Heart left ventricle (tissue), 16 donors: Measurements from ENCODE around the gene TMPRSS4. TPM values are rescaled to one million over a fixed set of nuclear protein-coding genes. Genes with fewer than 3 reads are reported as not detected.

ENCODE experiments used
- ATAC-seq, 4 donors: fragments of 200-7000 bp; cut with Tn5 transposase; one replicate each; pipeline ENCODE4 v1.9.1; 2020 to 2022; ENCODE audit warnings: moderate library complexity in 4 of 4, mild to moderate bottlenecking in 3 of 4, moderate number of reproducible peaks in 1 of 4
- DNase-seq, 5 donors: peaks; one replicate each; pipeline ENCODE4 v3.0.0-alpha.2; 2020
- H3K27ac ChIP-seq, 12 donors: fragments of 200-600 bp; sonication (generic) in 4 of 12; one replicate each; pipeline versions ENCODE4 v1.5.0 to v1.8.0; 2016 to 2022; ENCODE audit warnings: mild to moderate bottlenecking in 2 of 12
- H3K27me3 ChIP-seq, 9 donors: fragments of 200-600 bp; sonication (generic) in 2 of 9; one replicate each; pipeline versions ENCODE4 v1.5.1 to v1.8.0; 2016 to 2022; ENCODE audit warnings: mild to moderate bottlenecking in 3 of 9
- H3K36me3 ChIP-seq, 9 donors: fragments of 200-600 bp; sonication (generic) in 2 of 9; one replicate each; pipeline versions ENCODE4 v1.5.0 to v1.8.0; 2018 to 2022; ENCODE audit warnings: mild to moderate bottlenecking in 2 of 9
- H3K4me1 ChIP-seq, 12 donors: fragments of 200-600 bp; sonication (generic) in 4 of 12; one replicate each; pipeline versions ENCODE4 v1.5.0 to v1.8.0; 2016 to 2022; ENCODE audit warnings: mild to moderate bottlenecking in 3 of 12
- H3K4me3 ChIP-seq, 12 donors: fragments of 200-600 bp; sonication (generic) in 4 of 12; one replicate each; pipeline versions ENCODE4 v1.5.0 to v1.8.0; 2017 to 2022; ENCODE audit warnings: mild to moderate bottlenecking in 9 of 12, moderate library complexity in 4 of 12
- H3K9me3 ChIP-seq, 12 donors: fragments of 200-600 bp; sonication (generic) in 4 of 12; one replicate each; pipeline versions ENCODE4 v1.5.0 to v1.8.0; 2016 to 2022; ENCODE audit warnings: mild to moderate bottlenecking in 1 of 12
- POLR2A ChIP-seq, 2 donors: fragments of 450-650 bp; IDR thresholded peaks; one replicate each; pipeline ENCODE4 v1.6.1; 2017; ENCODE audit warnings: antibody characterized with exemption in 2 of 2, mild to moderate bottlenecking in 2 of 2, moderate library complexity in 2 of 2
- WGBS, 4 donors: extraction: QIAGEN DNeasy Blood & Tissue Kit in 2 of 4; methylation state at CpG; one replicate each; pipeline versions ENCODE4 v1.1.5 to v1.1.7; 2013 to 2018; 5-methylcytosine and 5-hydroxymethylcytosine counted together
- intact Hi-C, 10 donors: fragments of 100-400 bp; cut with DNase I; formaldehyde crosslinking; loops; one replicate each; pipeline versions ENCODE4 v1.11.1 to v1.14.2; 2022
- polyA plus RNA-seq, 2 donors: library from polyadenylated mRNA; stranded (reverse); fragments of 200-250 nt; gene quantifications; one replicate each; pipeline ENCODE4 v1.2.3, GENCODE V29; 2013
- total RNA-seq, 9 donors: library from RNA; depleted of rRNA in 2 of 9; stranded (reverse); fragments of >200 nt in 2 of 9; fragmentation: NEBNext Ultra II Directional in 3 of 9; extraction: Animal tissue kit (Norgen Biotek cat#: 25700) in 3 of 9; gene quantifications; one replicate each; pipeline versions ENCODE4 v1.1.0 to v1.2.4, GENCODE V29; 2016 to 2023
- TF ChIP-seq, protein P1 (sequence below), 12 donors: fragments of 200-600 bp; sonication (generic) in 4 of 12; IDR thresholded peaks; one replicate each; pipeline versions ENCODE4 v1.5.0 to v1.8.0; 2018 to 2022; ENCODE audit warnings: antibody characterized with exemption in 12 of 12, mild to moderate bottlenecking in 5 of 12
- donor health status: ischemic (EF 13 %, LVEDD 7.1; RV severe dilation, severe dysfunction).
- donor health status: healthy with polysubstance abuse.
- donor health status: DM: no; HTN: yes; CAD: no.
- donor health status: DM: no; HTN: no; CAD: no.
- donor health status: ischemic (EF 25% LVEDD 6.9; RV normal size, moderate dysfunction).
- donor health status: ischemic (EF 25% LVEDD 5.7; RV mildly dilated, moderate dysfunction).
- donor health status: healthy.
- donor health status: DM: yes; HTN: yes; CAD: no.
- donor health status: ischemic (EF 35%, LVEDD 5.7; RV mildly dilated, moderate dysfunction).
- donor health status: nonischemic (EF 11% LVEDD 7.7; RV severe dilation, severe dysfunction).
- donor health status: DM: yes; HTN: yes; CAD: no.
- donor health status: PGD.
- donor health status: ischemic (EF 29% LVEDD 5.4; RV normal size, mild dysfunction).
- donor health status: nonischemic (EF 23%, LVEDD 6.1; RV moderate dilation, normal function).

Gene TMPRSS4
- total and polyA plus RNA-seq, 11 donors, result 0.13 to 0.39 (median 0.29) TPM; not detected in 7

DNA sequence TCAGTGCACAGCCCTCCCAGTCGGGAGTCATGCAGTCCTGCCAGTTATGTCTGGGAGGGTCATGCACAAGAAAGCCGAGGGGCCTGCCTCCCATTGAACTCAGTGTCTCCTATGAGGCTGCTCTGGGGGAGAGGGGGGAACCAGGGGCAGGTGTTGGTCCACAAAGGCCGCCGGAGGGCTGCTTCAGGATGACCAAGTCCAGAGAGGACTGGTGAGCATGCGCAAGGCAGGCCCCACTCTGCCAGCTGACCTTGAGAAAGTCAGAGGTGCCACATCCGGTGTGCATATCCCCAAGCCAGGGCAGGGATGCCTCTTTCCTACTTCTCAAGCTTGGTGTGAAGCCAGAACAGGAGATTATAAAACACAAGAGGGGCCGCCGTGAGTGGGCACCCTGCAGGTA, 71.4 kb downstream of the TMPRSS4 start:
- H3K27me3 ChIP-seq, result peaks cover 0 to 16% (median 0%) of the 10 kb centered on the region in 9 donors
- 58 to 83% (median 77%) methylated on average over 5 to 8 of the region's 8 CpGs for WGBS, 4 donors
- H3K36me3 ChIP-seq, result no peaks in the 10 kb centered on the region
- intact Hi-C loops, result loop anchor here in 8 of 10 donors (5.0 to 10.0 kb wide), 7 partner anchors 83 to 339 kb away; partner anchors contain the start of gene UBE4A (in 5 of the 8)
- peaks cover 0 to 63% (median 23%) of the 10 kb centered on the region in 12 donors for H3K4me1 ChIP-seq
- TF ChIP-seq, protein P1, sequence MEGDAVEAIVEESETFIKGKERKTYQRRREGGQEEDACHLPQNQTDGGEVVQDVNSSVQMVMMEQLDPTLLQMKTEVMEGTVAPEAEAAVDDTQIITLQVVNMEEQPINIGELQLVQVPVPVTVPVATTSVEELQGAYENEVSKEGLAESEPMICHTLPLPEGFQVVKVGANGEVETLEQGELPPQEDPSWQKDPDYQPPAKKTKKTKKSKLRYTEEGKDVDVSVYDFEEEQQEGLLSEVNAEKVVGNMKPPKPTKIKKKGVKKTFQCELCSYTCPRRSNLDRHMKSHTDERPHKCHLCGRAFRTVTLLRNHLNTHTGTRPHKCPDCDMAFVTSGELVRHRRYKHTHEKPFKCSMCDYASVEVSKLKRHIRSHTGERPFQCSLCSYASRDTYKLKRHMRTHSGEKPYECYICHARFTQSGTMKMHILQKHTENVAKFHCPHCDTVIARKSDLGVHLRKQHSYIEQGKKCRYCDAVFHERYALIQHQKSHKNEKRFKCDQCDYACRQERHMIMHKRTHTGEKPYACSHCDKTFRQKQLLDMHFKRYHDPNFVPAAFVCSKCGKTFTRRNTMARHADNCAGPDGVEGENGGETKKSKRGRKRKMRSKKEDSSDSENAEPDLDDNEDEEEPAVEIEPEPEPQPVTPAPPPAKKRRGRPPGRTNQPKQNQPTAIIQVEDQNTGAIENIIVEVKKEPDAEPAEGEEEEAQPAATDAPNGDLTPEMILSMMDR (IDR thresholded peaks at IDR 0.05), result no peak
- TF ChIP-seq POLR2A (IDR thresholded peaks at IDR 0.05), result no peak
- ATAC-seq (no peak), DNase-seq (no peak)
- peak overlapping the region in 8 of 12 donors; percentile 10 to 80 (median 55) for H3K27ac ChIP-seq
- peak overlapping the region in 1 of 12 donors; percentile 24 for H3K4me3 ChIP-seq
- H3K9me3 ChIP-seq, result no peaks in the 10 kb centered on the region

GRCh38 chr11:118148856-118149255, 72.0 kb downstream of the TMPRSS4 start:
- peak overlapping the region in 1 of 12 donors; percentile 24 for H3K4me3 ChIP-seq
- no peak for TF ChIP-seq POLR2A (IDR thresholded peaks at IDR 0.05)
- TF ChIP-seq, protein P1 (IDR thresholded peaks at IDR 0.05), result no peak
- H3K27me3 ChIP-seq, result peaks cover 0 to 22% (median 0%) of the 10 kb centered on the region in 9 donors
- peak overlapping the region in 6 of 12 donors; percentile 41 to 80 (median 68) for H3K27ac ChIP-seq
- ATAC-seq (no peak), DNase-seq (no peak)
- intact Hi-C loops, result loop anchor here in 8 of 10 donors (5.0 to 10.0 kb wide), 7 partner anchors 84 to 338 kb away; partner anchors contain the start of gene UBE4A (in 5 of the 8)
- WGBS, 4 donors, result 67 to 84% (median 71%) methylated on average over 2 of the region's 2 CpGs
- H3K4me1 ChIP-seq, result peaks cover 0 to 60% (median 24%) of the 10 kb centered on the region in 12 donors
- H3K9me3 ChIP-seq, result no peaks in the 10 kb centered on the region
- no peaks in the 10 kb centered on the region for H3K36me3 ChIP-seq

GRCh38 chr11:118149493-118149892, 72.6 kb downstream of the TMPRSS4 start:
- Histone ChIP-seq H3K36me3 (no peaks in the 10 kb centered on the region), H3K27me3 (peaks cover 0 to 28% (median 4%) of the 10 kb centered on the region in 9 donors), H3K4me3 (peak overlapping the region in 2 of 12 donors; percentile 9 to 72), H3K9me3 (no peaks in the 10 kb centered on the region), H3K27ac (peak overlapping the region in 4 of 12 donors; percentile 52 to 80 (median 69)), H3K4me1 (peaks cover 0 to 54% (median 20%) of the 10 kb centered on the region in 12 donors)
- TF ChIP-seq POLR2A (IDR thresholded peaks at IDR 0.05), result no peak
- TF ChIP-seq, protein P1 (IDR thresholded peaks at IDR 0.05), result no peak
- intact Hi-C loops, result loop anchor here in 8 of 10 donors (5.0 to 10.0 kb wide), 7 partner anchors 85 to 338 kb away; partner anchors contain the start of gene UBE4A (in 5 of the 8)
- WGBS, 4 donors, result 50 to 87% (median 83%) methylated on average over 1 of the region's 1 CpG; no CpG with 5 or more reads in 1 of the 4 donors
- DNase-seq (no peak), ATAC-seq (no peak)

- whole genome bisulfite sequencing, 4 donors, result 54 to 65% (median 58%) methylated on average over 5 of the region's 5 CpGs
- DNase-seq, result no peak
- no peak for TF ChIP-seq POLR2A (IDR thresholded peaks at IDR 0.05)
- TF ChIP-seq, protein P1 (IDR thresholded peaks at IDR 0.05), result no peak
- ATAC-seq, result no peak
- Histone ChIP-seq H3K36me3 (no peaks in the 10 kb centered on the region), H3K4me3 (peak overlapping the region in 8 of 12 donors; percentile 52 to 72 (median 62)), H3K27me3 (peaks cover 0 to 48% (median 5%) of the 10 kb centered on the region in 9 donors), H3K27ac (peak overlapping the region in 2 of 12 donors; percentile 62 to 69), H3K9me3 (no peaks in the 10 kb centered on the region), H3K4me1 (peaks cover 0 to 41% (median 10%) of the 10 kb centered on the region in 12 donors)
- intact Hi-C loops, result loop anchor here in 1 of 10 donors (5.0 kb wide), 1 partner anchor 141 kb away; no protein-coding TSS in a partner anchor
Measured at GRCh38 chr11:118151431-118151830, 74.6 kb downstream of the TMPRSS4 start.
